HG03097 (cell line): ENCODE data around the gene KIZ.

Source experiments
- ATAC-seq: cut with Tn5 transposase; IDR thresholded peaks from one replicate; pipeline ENCODE4 v1.9.1; 2021; ENCODE audit not compliant: unreplicated experiment, low FRiP score

KIZ gene

GRCh38 chr20:21209668-21210067 is 83.8 kb downstream of the KIZ start:
- ATAC-seq, result no peak

- no peak for ATAC-seq
Observed at GRCh38 chr20:21213691-21214090, 87.8 kb downstream of the KIZ start.

GRCh38 chr20:21214431-21214830 is 88.5 kb downstream of the KIZ start:
- ATAC-seq, result no peak

GRCh38 chr20:21219686-21220085 is 93.8 kb downstream of the KIZ start:
- no peak for ATAC-seq

- ATAC-seq, result no peak
Observed at GRCh38 chr20:21224217-21224616, 98.3 kb downstream of the KIZ start.

GRCh38 chr20:21225215-21225947 is 99.5 kb downstream of the KIZ start:
- ATAC-seq, result no peak

- ATAC-seq, result no peak
Observed at GRCh38 chr20:21228511-21228910, 102.6 kb downstream of the KIZ start.

GRCh38 chr20:21229163-21229562 is 103.3 kb downstream of the KIZ start:
- no peak for ATAC-seq

- ATAC-seq, result no peak
Observed at GRCh38 chr20:21230220-21230619, 104.3 kb downstream of the KIZ start.

GRCh38 chr20:21230686-21231085 is 104.8 kb downstream of the KIZ start:
- no peak for ATAC-seq

- no peak for ATAC-seq
Observed at GRCh38 chr20:21232546-21233280, 106.8 kb downstream of the KIZ start.

GRCh38 chr20:21234324-21234723 is 108.4 kb downstream of the KIZ start:
- no peak for ATAC-seq

- no peak for ATAC-seq
Observed at GRCh38 chr20:21234806-21235483, 109.1 kb downstream of the KIZ start.

- ATAC-seq, result no peak
Observed at GRCh38 chr20:21235484-21236445, 109.9 kb downstream of the KIZ start.

- ATAC-seq, result no peak
Observed at GRCh38 chr20:21237956-21238799, 112.3 kb downstream of the KIZ start.

- ATAC-seq, result no peak
Observed at GRCh38 chr20:21238818-21239536, 113.1 kb downstream of the KIZ start.

- no peak for ATAC-seq
Observed at GRCh38 chr20:21240394-21240793, 114.5 kb downstream of the KIZ start.

GRCh38 chr20:21241406-21241805 is 115.5 kb downstream of the KIZ start:
- ATAC-seq, result no peak

GRCh38 chr20:21243811-21244210 is 117.9 kb downstream of the KIZ start:
- ATAC-seq, result no peak
